Endometrium (tissue), 2 donors: ENCODE data around the gene NXPH1.
A peak's percentile ranks its signal among the peaks of the same experiment; 100 is the strongest.

ENCODE experiments used
- FAIRE-seq: peaks from 2 replicates; lab custom pipeline; 2012; peaks lifted over from hg19 to GRCh38; lab: Jason Lieb, UNC
- donor health status: control.
- donor health status: control.

The NXPH1 gene

GRCh38 chr7:8433477-8434289 lies at the start of gene NXPH1:
TSS of gene NXPH1 (plus strand) at chr7:8433609.
- no peak for FAIRE-seq

GRCh38 chr7:8384901-8385300 lies 48.5 kb upstream of the NXPH1 start:
- FAIRE-seq: no peak

GRCh38 chr7:8386926-8387550 lies 46.4 kb upstream of the NXPH1 start:
- FAIRE-seq: no peak

GRCh38 chr7:8387551-8388256 lies 45.7 kb upstream of the NXPH1 start:
- FAIRE-seq: no peak

- FAIRE-seq: no peak
Observed at GRCh38 chr7:8388257-8388625, 45.2 kb upstream of the NXPH1 start.

GRCh38 chr7:8389593-8390261 lies 43.7 kb upstream of the NXPH1 start:
- no peak for FAIRE-seq

- no peak for FAIRE-seq
Observed at GRCh38 chr7:8390262-8390626, 43.2 kb upstream of the NXPH1 start.

- no peak for FAIRE-seq
Observed at GRCh38 chr7:8391353-8392062, 41.9 kb upstream of the NXPH1 start.

GRCh38 chr7:8396294-8396693 lies 37.1 kb upstream of the NXPH1 start:
- no peak for FAIRE-seq

GRCh38 chr7:8408871-8409270 lies 24.5 kb upstream of the NXPH1 start:
- FAIRE-seq: no peak

GRCh38 chr7:8411103-8411502 lies 22.3 kb upstream of the NXPH1 start:
- FAIRE-seq: no peak

GRCh38 chr7:8413600-8413999 lies 19.8 kb upstream of the NXPH1 start:
- FAIRE-seq: no peak

- peak; percentile 93 for FAIRE-seq
Observed at GRCh38 chr7:8418629-8419245, 14.7 kb upstream of the NXPH1 start.

- FAIRE-seq: no peak
Observed at GRCh38 chr7:8422177-8422576, 11.2 kb upstream of the NXPH1 start.

GRCh38 chr7:8423057-8423456 lies 10.4 kb upstream of the NXPH1 start:
- no peak for FAIRE-seq

GRCh38 chr7:8425223-8425622 lies 8.2 kb upstream of the NXPH1 start:
- FAIRE-seq: no peak

- no peak for FAIRE-seq
Observed at GRCh38 chr7:8430643-8431042, 2.8 kb upstream of the NXPH1 start.

- no peak for FAIRE-seq
Observed at GRCh38 chr7:8434290-8435002, 1.0 kb downstream of the NXPH1 start.

GRCh38 chr7:8435095-8435494 lies 1.7 kb downstream of the NXPH1 start:
- no peak for FAIRE-seq

GRCh38 chr7:8435590-8436545 lies 2.5 kb downstream of the NXPH1 start:
- no peak for FAIRE-seq
